AG04450 (cell line): ENCODE results near the gene ATP13A4. TPM values are rescaled to one million over a fixed set of nuclear protein-coding genes. Genes with fewer than 3 reads are reported as not detected.

ENCODE experiments used
- CTCF ChIA-PET: fragments of 300-600, 350-600 bp; formaldehyde crosslinking; extraction: SDS; loops from one replicate; lab custom pipeline; 2022; ENCODE audit warnings: antibody characterized with exemption, inconsistent platforms; lab: Charles Lee
- POLR2A ChIA-PET: fragments of 350-600 bp; formaldehyde crosslinking; extraction: SDS; loops from one replicate; lab custom pipeline; 2021; ENCODE audit warnings: antibody characterized with exemption, inconsistent platforms; lab: Yijun Ruan, JAX
- DNase-seq: peaks from one replicate; pipeline ENCODE4 v3.0.0-alpha.2; 2011; ENCODE audit warnings: low read depth, low spot score
- H3K27ac ChIP-seq: one replicate; pipeline ENCODE4 v1.5.1; 2012; ENCODE audit warnings: low read depth, low read length, control low read depth
- H3K27me3 ChIP-seq: one replicate; pipeline ENCODE4 v1.6.0; 2012; ENCODE audit warnings: low read length; ENCODE audit not compliant: control insufficient read depth, insufficient read depth
- H3K4me3 ChIP-seq: 2 replicates; pipeline ENCODE4 v1.5.1; 2011; ENCODE audit warnings: mild to moderate bottlenecking, low read depth, low read length, control low read depth
- H3K9me3 ChIP-seq: 2 replicates; pipeline ENCODE4 v1.5.1; 2012; ENCODE audit warnings: low read length; ENCODE audit not compliant: control insufficient read depth, insufficient read depth
- CTCF ChIP-seq: IDR thresholded peaks from 2 replicates; pipeline ENCODE4 v1.5.1; 2011; ENCODE audit warnings: low read depth, low read length, control low read depth, inconsistent platforms
- polyA plus RNA-seq: library from polyadenylated mRNA; depleted of rRNA; stranded (reverse); fragments of >200 nt; gene quantifications from 2 replicates; pipeline ENCODE4 v1.2.3, GENCODE V29; 2011

The ATP13A4 gene
- polyA plus RNA-seq, 1 experiment = 0.04 TPM

GRCh38 chr3:193400304-193400703 lies 154.4 kb downstream of the ATP13A4 start:
- H3K27ac ChIP-seq = no peak overlapping the region
- no peak overlapping the region for H3K4me3 ChIP-seq
- no peaks in the 10 kb centered on the region for H3K27me3 ChIP-seq
- POLR2A ChIA-PET = no interaction called here
- CTCF ChIA-PET = no interaction called here
- TF ChIP-seq CTCF = no peak
- no peaks in the 10 kb centered on the region for H3K9me3 ChIP-seq
- no peak for DNase-seq

- Histone ChIP-seq H3K27me3 (no peaks in the 10 kb centered on the region), H3K27ac (no peak overlapping the region), H3K9me3 (no peaks in the 10 kb centered on the region), H3K4me3 (no peak overlapping the region)
- ChIA-PET CTCF (no interaction called here), POLR2A (no interaction called here)
- DNase-seq = no peak
- TF ChIP-seq CTCF = no peak
Measured at GRCh38 chr3:193396451-193397244, 158.0 kb downstream of the ATP13A4 start.

- Histone ChIP-seq H3K27ac (no peak overlapping the region), H3K4me3 (no peak overlapping the region), H3K27me3 (no peaks in the 10 kb centered on the region), H3K9me3 (0 out of 2 replicates have a peak, but pooled peaks cover 3% of the 10 kb centered on the region)
- TF ChIP-seq CTCF = no peak
- POLR2A ChIA-PET = no interaction called here
- DNase-seq = no peak
- CTCF ChIA-PET = no interaction called here
Measured at GRCh38 chr3:193391902-193392301, 162.8 kb downstream of the ATP13A4 start.

- no peak overlapping the region for H3K4me3 ChIP-seq
- H3K27ac ChIP-seq = no peak overlapping the region
- no peaks in the 10 kb centered on the region for H3K27me3 ChIP-seq
- POLR2A ChIA-PET = interaction anchor here (0.6 kb wide), 1 partner anchor 407 kb away, joined by 3 read pairs; no protein-coding TSS in a partner anchor
- no peak for DNase-seq
- TF ChIP-seq CTCF = no peak
- 0 out of 2 replicates have a peak, but pooled peaks cover 3% of the 10 kb centered on the region for H3K9me3 ChIP-seq
- CTCF ChIA-PET = no interaction called here
Measured at GRCh38 chr3:193389335-193389734, 165.4 kb downstream of the ATP13A4 start.

- ChIA-PET CTCF (no interaction called here), POLR2A (no interaction called here)
- no peak overlapping the region for H3K27ac ChIP-seq
- TF ChIP-seq CTCF = no peak
- H3K9me3 ChIP-seq = 0 out of 2 replicates have a peak, but pooled peaks cover 3% of the 10 kb centered on the region
- H3K27me3 ChIP-seq = no peaks in the 10 kb centered on the region
- H3K4me3 ChIP-seq = no peak overlapping the region
- no peak for DNase-seq
Measured at GRCh38 chr3:193388361-193388760, 166.3 kb downstream of the ATP13A4 start.
